Tibial nerve (tissue), 4 donors: ENCODE results near the gene OPN1LW.
"Not testable (repeated sequence)": the region's sequence is repeated elsewhere in the genome, so short reads cannot be mapped to it uniquely, and the experiment has no call there.

Source experiments
- EP300 ChIP-seq, 2 donors: sonication (generic); formaldehyde crosslinking; IDR thresholded peaks; one replicate each; pipeline ENCODE4 v1.6.1; 2017; ENCODE audit warnings: antibody characterized with exemption in 2 of 2, mild to moderate bottlenecking in 1 of 2
- POLR2A ChIP-seq, 2 donors: fragments of 450-650 bp; IDR thresholded peaks; one replicate each; pipeline ENCODE4 v1.6.1; 2017; ENCODE audit warnings: antibody characterized with exemption in 2 of 2, mild to moderate bottlenecking in 2 of 2, moderate library complexity in 2 of 2
- TF ChIP-seq, protein P1 (sequence below), 5 experiments: fragments of 200-600 bp in 3 of 5; fragments of 450-650 bp in 2 of 5; sonication (generic) in 3 of 5; IDR thresholded peaks; one replicate each; pipeline ENCODE4 v1.5.1; 2016 to 2019; ENCODE audit warnings: antibody characterized with exemption in 5 of 5, mild to moderate bottlenecking in 3 of 5, moderate library complexity in 2 of 5

DNA sequence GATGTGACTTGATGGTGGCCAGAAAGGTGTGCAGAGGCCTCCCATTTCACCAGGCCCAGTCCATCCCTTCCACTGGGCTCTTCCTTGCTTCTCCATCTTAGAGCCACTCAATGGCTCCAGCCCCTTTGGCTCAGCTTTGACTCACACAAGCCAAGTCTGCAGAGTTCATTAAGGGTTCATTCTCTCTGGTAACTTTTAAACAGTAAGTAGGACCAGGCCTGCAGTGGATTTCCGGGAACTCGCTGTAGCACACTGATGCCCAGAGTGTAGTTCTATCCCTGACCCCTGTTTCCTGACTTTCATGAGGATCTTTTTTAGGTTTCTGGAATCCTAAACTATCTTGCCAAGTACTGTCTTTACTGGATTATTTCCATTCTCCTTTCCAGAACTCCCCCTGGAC, 50.3 kb downstream of the OPN1LW start:
- TF ChIP-seq, protein P1, sequence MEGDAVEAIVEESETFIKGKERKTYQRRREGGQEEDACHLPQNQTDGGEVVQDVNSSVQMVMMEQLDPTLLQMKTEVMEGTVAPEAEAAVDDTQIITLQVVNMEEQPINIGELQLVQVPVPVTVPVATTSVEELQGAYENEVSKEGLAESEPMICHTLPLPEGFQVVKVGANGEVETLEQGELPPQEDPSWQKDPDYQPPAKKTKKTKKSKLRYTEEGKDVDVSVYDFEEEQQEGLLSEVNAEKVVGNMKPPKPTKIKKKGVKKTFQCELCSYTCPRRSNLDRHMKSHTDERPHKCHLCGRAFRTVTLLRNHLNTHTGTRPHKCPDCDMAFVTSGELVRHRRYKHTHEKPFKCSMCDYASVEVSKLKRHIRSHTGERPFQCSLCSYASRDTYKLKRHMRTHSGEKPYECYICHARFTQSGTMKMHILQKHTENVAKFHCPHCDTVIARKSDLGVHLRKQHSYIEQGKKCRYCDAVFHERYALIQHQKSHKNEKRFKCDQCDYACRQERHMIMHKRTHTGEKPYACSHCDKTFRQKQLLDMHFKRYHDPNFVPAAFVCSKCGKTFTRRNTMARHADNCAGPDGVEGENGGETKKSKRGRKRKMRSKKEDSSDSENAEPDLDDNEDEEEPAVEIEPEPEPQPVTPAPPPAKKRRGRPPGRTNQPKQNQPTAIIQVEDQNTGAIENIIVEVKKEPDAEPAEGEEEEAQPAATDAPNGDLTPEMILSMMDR (IDR thresholded peaks at IDR 0.05): not testable (repeated sequence)
- not testable (repeated sequence) for TF ChIP-seq POLR2A, EP300 (IDR thresholded peaks at IDR 0.05)
